GM18873 (cell line): ENCODE results near the gene ARID3A.
A peak's percentile ranks its signal among the peaks of the same experiment; 100 is the strongest.
"Not testable (repeated sequence)": the region's sequence is repeated elsewhere in the genome, so short reads cannot be mapped to it uniquely, and the experiment has no call there.

Experiments
- ATAC-seq: cut with Tn5 transposase; IDR thresholded peaks from one replicate; pipeline ENCODE4 v1.9.1; 2021; ENCODE audit warnings: mild to moderate bottlenecking, moderate library complexity, moderate number of reproducible peaks; ENCODE audit not compliant: unreplicated experiment, low FRiP score

The ARID3A gene

GRCh38 chr19:1012334-1012733, 86.5 kb downstream of the ARID3A start:
- no peak for ATAC-seq

GRCh38 chr19:1013218-1013617, 87.4 kb downstream of the ARID3A start:
- no peak for ATAC-seq

- no peak for ATAC-seq
These were observed 88.6 kb downstream of the ARID3A start for GRCh38 chr19:1014161-1015060.

GRCh38 chr19:1015061-1015781, 89.4 kb downstream of the ARID3A start:
- ATAC-seq, result no peak

- ATAC-seq, result no peak
These were observed 90.2 kb downstream of the ARID3A start for GRCh38 chr19:1015782-1016646.

GRCh38 chr19:1016647-1017114, 90.8 kb downstream of the ARID3A start:
- no peak for ATAC-seq

- no peak for ATAC-seq
These were observed 91.5 kb downstream of the ARID3A start for GRCh38 chr19:1017115-1017905.

- no peak for ATAC-seq
These were observed 92.1 kb downstream of the ARID3A start for GRCh38 chr19:1017906-1018305.

GRCh38 chr19:1018393-1018792, 92.6 kb downstream of the ARID3A start:
- no peak for ATAC-seq

- ATAC-seq, result no peak
These were observed 93.2 kb downstream of the ARID3A start for GRCh38 chr19:1018932-1019615.

GRCh38 chr19:1019616-1019961, 93.8 kb downstream of the ARID3A start:
- ATAC-seq, result no peak

GRCh38 chr19:1019980-1020867, 94.4 kb downstream of the ARID3A start:
- no peak for ATAC-seq

- peak; percentile 66 for ATAC-seq
These were observed 95.1 kb downstream of the ARID3A start, which contains the start of gene TMEM259 for GRCh38 chr19:1020868-1021425. Gene TMEM259, minus strand, starts transcription at chr19:1021123. Its CDS starts 127 bp downstream, at chr19:1020996.

GRCh38 chr19:1023883-1024188, 98.0 kb downstream of the ARID3A start:
- not testable (repeated sequence) for ATAC-seq

GRCh38 chr19:1025080-1025479, 99.2 kb downstream of the ARID3A start:
- ATAC-seq, result not testable (repeated sequence)
